DMS79 treated with DMSO at 0.1 percent for 48 hours (cell line): ENCODE measurements around the gene TSPO.

ENCODE experiments used
- DNase-seq: peaks from one replicate; lab custom pipeline; 2025; lab: John Stamatoyannopoulos, UW

The TSPO gene

DNA sequence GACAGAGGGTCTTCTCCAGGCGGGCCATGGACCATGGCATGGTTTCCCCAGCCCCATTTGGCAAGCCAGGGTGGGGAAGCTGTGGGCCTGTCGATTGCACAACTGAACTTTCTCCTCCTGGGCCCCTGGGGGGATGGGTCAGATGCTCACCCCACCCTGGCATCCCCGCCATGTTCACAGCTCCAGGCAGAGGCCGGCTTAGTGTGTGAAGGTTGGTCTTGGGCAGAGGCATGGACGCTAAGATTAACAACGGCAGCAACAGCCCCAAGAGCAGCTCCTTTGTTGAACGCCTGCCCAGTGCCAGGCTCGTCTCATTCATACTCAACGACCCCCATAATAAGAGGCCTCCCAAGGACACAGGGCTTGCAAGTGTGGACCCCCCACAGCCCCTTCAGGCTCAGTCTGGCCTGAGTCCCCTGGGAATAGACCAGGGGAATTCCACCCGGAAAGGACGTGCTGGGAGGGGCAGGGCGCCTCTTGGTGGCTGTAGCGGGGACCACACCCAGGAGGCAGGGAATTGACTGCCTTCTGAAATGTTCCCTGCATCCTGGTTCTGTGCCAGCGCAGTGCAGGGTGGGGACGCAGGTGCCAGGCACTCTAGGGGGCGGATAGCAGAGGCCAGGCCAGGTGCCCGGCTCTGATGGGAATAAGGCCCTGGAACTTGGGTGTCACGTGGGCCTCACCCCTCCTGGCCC lies 8.3 kb downstream of the TSPO start:
- no peak for DNase-seq

DNA sequence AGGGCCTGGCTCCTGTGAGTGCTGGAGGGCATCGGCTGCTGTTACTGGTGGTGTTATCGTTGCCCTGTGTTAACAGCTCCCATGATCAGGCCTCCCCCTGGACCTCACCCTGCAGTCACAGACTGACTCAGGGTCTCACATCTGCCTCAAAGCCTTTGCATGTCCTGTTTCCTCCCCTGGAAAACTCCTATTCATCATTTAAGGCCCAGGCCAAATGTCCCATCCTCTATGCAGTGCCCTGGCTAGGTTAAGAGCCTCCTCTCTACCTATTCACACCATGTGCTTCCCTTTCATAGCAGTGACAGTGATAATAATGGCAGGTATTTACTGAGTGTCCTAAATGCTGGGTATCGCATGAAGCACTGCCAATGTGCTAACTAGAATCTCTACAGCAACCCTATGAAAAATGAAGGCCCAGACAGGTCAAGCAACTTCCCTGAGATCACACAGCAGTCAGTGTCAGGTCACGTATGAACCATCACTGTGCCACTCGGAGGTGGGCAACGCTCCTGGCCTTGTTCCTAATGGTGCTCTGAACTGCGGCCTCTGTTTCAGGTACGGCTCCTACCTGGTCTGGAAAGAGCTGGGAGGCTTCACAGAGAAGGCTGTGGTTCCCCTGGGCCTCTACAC lies 9.3 kb downstream of the TSPO start:
- no peak for DNase-seq

DNA sequence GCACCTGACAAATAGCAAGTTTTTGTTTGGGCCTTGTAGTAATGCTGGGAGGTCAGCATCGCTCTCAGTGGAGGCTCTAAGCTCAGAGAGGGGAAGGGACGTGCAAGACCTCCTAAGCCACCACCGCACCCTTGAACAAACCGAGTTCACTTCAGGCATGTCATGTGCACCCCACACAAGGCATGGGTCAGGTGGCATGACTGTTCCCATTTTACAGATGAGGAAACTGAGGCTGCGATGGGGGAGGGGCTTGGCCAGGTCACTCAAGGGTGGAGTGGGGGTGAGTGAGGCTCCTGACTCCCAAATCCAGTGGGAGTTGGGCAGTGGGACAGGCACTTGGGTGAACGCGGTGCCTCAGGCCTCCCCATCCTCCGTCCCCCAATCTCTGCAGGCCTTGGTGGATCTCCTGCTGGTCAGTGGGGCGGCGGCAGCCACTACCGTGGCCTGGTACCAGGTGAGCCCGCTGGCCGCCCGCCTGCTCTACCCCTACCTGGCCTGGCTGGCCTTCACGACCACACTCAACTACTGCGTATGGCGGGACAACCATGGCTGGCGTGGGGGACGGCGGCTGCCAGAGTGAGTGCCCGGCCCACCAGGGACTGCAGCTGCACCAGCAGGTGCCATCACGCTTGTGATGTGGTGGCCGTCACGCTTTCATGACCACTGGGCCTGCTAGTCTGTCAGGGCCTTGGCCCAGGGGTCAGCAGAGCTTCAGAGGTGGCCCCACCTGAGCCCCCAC lies 11.2 kb downstream of the TSPO start:
- DNase-seq = no peak

DNA sequence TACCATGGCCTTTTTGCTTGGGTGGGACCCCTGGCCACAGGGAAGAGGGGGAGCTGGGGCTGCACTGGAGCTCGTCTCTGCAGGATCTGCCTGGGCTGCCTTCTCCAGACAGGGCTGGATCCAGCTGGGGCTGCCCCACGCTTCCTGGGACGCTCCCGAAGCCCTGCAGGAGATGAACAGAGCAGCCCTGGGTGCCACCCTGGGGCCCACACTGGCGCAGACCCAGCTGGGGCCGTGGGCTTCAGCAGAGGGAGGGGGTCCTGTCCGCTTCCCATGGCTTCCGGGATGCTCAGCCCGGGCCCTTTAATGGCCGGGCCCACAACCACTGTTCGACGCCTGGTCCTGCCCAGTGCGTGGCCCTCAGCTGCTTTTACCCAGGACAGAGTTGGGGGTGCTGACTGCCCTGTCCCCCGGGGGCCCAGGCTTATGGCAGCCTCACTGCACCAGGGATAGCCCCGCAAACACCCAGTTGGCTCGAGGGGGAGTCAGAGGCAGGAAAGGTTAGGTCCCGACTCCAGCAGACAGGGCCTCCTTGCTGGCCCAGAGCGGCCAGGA lies 12.0 kb downstream of the TSPO start:
- DNase-seq = no peak

DNA sequence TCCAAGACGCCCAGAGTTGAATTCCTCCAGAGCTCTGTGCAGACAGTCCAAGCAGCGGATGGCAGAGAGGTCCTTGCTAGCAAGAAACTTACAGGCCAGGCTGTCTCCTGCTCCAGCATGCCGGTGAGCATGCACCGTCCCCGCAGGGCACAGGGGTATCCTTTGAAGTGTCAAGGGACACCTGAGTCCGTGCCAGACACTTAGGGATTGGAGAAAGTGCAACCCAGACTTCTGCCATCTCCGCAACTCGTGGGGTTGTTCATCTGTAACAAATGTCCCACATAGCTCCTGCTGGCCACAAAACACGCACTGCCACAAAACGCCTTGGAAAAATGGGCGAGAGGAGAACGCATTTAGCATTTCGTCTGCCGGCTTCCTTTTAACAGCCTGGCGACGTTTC lies 13.3 kb downstream of the TSPO start:
- no peak for DNase-seq

DNA sequence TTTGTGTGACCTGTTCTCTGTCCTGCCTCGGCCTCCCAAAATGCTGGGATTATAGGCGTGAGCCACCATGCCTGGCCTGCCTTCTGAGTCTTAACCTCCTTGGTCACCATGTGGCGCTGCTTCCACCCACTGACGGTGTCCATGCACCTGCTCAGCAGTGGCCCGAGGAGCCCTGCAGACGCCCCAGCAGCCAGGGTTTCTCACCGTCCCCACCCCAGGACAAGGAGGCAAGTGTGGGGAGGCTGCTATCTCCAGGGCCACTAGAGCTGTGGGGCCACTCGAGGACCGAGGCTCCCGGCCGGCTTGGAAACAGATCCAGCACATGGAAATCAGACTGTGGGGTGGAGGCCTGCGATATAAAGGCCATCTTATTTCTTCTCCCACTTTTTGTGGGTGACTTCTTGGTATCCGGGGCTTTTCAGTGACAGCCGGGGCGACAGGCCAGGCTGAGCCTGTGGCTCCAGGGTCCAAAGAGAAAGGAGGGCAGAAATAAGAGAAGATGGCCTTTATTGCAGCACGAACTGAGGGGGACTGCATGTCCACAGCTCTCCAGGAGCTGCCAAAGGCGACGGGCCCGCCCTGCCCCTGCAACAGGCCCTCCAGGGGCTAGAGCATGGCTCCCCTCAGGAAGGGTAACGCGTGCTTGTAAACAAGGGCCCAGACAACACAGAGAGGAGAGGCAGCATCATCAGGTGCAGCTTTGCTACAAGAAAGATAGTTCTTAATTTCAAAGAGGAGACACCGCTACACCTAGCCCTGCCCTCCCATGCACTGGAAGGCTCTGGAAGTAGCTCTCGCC lies 15.0 kb downstream of the TSPO start:
- DNase-seq = no peak

DNA sequence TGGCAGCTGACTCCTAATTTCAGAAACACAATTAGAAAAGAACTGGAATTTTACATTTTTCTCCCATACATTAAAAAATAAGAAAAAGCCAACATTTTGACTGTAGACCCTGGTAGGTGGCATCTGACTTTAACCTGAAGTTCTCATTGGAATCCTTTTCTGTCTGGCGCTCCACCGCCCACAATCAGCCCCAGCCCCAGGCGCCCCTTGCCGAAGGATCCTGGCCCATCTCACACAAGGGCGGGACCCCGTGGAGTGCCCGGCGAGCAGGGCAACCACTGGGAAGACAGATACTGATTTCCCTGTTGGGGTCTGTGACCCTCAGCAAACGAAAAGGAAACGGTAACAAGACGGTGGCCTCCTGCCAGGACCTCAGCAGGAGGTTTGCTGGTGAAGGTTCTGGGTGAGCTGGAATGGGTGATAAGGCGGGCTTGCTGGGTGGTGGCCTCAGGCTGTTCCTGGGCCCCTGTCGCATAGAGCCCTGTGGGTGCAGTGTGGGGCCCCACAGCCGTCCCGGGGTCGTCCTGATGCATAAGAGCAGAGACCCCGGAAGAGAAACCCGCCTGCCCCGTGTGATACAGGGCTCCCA lies 15.7 kb downstream of the TSPO start:
- DNase-seq = no peak

DNA sequence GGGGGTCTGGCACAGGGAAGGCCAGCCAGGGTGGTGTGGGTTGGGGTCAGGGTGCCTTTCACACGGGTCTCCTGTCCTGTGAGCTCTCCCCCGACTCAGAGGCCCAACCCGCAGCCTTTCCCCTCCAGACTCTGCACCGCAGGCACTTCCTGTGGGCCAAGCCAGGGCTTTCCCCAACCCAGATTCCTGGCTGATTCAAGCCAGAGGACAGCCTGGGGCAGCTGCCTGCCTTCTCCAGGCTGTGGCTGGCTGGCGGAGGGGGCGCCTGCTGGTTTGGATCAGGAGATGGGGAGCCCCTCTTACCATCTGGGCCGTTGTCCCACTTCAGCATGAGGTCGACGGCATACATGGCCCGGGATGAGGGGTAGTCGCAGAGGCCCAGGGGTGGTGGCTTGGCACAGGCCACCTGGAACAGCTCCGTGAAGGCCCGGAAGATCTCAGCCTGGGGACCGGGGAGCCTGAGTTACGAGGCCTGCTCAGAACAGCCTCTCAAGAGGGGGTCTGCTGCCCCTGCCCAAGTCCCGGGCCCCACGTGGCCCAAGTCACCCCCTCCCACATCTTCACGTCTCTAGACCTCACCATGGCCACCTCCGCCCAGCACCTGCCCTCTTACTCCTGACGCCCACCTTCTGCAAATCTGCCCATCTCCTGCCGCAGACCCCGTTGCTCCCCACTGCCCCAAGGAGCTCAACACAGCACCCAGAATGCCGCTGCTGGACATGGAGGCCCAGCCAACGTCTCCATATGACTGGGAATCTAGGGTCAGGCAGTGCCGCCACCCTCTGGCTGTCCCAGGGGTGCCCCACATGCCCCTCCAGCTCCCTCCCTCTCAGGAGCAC lies 17.3 kb downstream of the TSPO start:
- DNase-seq = no peak

DNA sequence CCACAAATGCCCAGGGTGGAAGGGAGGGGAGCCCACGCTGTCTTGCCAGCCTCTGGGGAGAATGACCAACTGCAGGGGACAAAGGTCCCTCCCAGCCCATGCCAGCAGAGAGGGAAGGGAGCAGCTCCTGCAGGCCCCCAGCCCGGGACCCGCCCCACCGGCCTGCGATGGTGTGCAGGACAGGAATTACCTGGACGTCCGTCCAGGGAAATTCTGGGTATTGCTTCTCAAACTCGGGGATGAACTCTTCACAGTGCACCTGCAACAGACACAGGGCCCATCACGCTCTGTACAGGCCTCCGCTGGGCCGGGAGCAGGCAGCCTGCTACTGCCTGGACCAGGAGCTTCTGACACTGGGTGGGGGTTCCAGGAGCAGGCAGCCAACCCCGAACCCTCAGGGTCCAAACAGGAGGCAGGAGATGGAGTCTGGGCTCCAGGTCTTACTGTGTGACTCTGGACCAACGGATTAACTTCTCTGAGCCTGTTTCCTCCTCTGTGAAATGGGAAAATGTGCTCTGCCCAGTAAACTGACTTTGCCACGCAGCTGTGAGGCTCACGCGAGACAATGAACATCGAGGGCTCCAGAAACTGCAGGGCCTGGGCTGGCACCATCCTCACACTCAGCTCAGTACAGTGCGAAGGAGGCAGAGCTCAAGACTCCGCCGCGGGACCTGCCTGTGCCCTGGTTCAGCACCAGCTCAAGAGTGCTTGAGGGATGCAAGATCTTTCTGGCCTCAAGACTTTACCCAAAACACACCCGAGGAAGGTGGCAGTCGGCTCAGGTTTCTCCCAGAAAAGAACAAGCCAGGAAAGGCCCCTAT lies 18.2 kb downstream of the TSPO start:
- peak; percentile 36 for DNase-seq

DNA sequence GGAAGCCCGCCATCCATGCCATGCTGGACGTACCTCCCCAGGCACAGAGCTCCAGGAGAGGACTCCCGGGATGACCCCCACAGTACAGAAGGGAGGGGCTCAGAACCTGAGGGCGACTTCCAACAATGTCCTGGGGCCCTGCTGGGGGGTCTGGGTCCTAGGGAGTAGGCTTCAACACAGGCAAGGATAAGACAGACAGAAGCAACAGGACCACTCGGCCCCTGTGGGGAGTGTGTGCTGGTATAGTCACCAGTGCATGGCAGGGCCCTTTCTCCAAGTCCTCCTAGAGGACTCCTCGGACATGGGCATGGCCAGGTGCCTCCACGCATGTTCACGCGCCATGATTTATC lies 18.7 kb downstream of the TSPO start:
- DNase-seq = no peak

DNA sequence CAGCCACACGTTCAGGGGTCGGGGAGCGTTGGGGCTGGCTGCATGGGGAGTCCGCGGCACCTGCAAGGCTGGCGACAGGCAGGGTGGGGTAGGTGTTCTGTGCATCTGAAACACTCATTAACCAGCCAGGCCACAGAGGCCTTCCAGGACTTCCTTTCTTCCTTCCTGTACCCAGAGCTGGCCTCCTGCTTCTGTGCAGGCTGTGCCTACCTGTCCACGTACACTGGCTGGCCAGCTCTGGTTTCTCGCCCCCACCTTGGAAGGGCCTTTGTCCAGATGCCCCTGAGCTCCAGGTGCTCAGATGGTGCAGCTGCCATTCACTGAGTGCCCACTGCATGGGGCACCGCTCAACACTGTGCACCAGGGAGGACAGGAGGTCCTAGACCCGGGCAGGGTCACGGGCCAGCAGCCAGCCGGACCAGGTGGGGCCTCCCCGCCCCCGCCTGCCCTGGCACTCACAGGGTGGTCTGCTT lies 19.7 kb downstream of the TSPO start:
- DNase-seq = no peak

DNA sequence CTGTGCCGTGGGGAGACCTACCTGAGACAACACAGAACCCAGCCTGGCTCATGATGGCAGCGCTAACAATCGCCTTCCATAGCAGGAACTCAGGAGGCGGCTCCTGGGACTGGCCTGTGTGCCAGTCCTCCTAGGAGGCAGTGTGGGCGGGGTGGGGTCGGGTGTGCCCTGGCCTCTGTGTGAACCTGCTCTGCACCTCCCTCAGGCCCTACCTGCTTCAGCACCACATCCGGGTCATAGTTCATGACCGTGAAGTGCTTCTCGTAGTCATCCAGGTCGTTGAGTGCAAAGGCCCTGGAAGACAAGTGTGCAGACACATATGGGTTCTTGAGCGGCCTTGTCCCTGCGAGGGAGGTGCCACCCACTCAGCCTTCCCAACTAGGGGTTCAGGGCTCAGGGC lies 20.2 kb downstream of the TSPO start:
- no peak for DNase-seq

DNA sequence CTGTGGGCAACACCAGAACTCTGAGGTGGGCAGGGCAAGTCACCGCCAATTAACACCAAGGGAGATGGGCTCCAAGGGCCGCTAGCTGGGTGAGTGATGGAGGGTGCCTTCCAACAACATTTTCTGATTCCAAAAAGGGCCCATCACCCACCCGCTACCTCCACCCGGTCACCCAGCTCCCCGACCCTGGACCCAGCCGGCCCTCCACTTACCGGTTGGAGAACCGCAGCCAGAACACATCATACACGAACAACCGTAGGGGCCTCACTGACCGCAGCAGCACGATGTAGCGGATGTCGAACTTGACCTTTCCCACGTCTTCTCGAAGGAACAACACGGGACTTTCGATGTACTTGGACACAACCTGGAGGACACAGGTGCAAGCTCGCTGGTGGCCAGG lies 20.8 kb downstream of the TSPO start:
- no peak for DNase-seq

DNA sequence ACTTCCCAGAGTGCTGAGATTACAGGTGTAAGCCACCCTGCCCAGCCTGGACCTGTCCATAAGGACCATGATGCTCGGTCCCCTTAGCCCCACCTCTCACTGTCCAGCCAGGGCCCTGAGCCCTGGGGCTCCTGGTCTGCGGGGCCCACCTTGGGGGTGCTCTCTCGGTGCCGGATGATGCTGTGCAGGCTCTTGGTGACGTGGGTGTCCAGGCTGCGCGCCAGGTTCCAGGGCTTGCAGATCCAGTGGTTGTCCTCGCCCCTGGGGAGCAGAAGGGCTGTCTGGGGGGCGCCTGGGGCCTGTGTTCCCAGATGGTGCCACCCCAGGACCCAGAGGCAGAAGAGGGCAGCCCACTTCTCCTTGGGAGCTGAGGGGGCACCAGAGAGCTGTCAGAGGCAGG lies 22.2 kb downstream of the TSPO start:
- DNase-seq = no peak

DNA sequence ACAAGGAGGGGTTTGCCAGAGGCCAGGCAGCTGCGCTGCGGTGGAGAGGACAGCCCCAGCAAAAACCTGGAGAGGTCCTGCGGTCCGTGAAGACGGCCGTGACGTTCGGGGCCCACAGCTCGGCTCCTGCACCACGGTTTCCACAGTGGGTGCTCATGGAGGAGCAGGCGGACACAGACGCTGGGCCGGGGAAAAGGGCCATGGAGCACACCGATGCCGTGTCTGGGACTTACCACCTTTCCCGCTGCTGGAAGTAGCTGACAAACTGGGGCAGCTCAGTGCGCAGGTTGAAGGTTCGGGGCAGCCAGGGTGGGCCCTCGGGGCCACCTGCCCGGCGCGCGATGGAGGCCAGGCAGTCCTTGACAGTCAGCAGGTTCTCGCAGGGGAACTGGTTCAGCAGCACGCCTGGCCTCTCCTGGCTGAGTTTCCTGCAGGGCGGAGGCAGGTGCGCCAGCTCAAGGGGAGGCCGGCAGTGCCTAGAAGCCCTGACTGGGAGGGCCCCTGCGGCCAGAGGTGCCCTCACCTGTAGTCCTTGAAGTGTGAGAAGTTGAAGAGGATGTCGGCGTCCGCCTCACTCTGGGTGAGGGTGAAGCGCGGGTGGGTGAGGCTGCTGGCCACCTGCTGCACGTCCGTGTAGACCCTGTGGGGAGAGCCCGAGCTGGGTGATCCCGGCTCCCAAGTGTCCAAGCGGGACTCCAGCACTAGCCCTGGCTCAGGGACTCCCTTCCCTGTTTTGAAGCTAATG lies 22.8 kb downstream of the TSPO start:
- DNase-seq = no peak

DNA sequence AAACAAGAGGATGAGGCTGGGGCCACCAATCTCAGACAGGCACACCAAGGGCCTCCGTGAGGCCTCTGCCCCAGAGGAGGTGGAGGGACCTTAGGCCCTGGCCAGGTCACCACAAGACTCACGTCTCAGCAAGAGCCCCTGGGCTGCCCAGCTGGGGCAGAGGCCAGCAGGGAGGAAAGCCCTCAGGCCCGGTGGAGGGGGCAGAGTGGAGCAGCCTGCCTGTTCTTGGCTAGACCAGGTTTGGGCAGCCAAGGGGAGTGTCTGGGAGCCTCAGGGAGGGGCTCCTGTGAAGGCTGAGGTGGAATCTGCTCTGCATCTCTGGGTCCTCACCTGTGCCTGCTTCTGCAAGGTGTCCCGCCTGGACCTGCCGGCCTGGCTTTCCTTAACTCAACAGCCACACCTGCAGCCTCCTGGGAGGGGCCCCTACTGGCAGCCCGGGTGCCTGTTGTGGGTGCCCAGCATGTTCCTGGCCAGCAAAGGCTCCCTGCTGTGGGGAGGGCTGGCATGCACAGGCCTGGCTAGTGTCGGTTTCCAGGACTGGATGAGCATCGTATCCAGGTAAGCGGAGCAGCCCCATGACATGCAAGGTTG lies 23.7 kb downstream of the TSPO start:
- DNase-seq = no peak

DNA sequence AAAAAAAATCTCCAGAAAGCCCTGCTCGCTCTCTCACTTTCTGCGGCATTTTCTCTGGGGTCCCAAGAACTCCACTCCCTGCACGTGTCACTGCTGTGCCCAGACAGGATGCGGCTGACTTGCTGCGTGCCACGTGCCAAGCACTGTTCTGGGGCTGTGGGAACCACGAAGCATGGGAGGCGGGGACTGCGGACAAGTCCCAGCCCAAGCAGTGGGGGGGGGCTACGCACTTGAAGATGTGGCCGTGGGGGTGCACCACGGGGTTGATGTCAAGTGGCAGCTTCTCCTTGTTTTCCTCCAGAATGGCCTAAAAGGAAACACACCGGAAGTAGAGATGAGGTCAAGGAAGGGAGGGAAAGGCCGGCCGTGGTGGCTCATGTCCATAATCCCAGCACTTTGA lies 24.7 kb downstream of the TSPO start:
- no peak for DNase-seq

DNA sequence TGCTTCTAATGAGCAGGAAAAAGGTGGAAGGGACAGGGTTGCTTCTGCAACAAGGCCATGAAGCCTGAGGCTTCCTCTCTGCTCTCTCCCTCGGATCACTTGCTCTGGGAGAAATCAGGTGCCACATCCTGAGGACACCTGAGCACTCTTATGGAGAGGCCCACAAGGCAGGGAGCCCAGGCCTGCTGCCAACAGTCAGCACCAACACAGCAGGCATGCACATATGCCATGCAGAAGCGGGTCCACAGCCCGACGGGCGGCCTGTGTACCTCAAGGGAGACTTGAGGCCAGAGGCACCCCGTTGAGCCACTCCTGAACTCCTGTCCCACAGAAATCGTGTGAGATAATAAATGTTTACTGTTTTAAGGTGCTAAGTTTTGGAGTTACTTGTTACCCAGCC lies 26.1 kb downstream of the TSPO start:
- no peak for DNase-seq
